Lung (tissue), 12 donors: ENCODE data around the gene ACTN1. TPM values are rescaled to one million over a fixed set of nuclear protein-coding genes. Genes with fewer than 3 reads are reported as not detected.

Experiments
- ATAC-seq: fragments of 200-7000 bp; cut with Tn5 transposase; one replicate; pipeline ENCODE4 v1.9.1; 2020; ENCODE audit warnings: moderate number of reproducible peaks; ENCODE audit not compliant: insufficient read depth, low FRiP score
- DNase-seq, 3 donors: peaks; one replicate each; pipeline ENCODE4 v3.0.0-alpha.2; 2013 to 2017
- H3K27ac ChIP-seq, 2 donors: one replicate each; pipeline ENCODE4 v1.5.1; 2013; ENCODE audit warnings: mild to moderate bottlenecking in 2 of 2, moderate library complexity in 2 of 2, control low read depth in 1 of 2, inconsistent platforms in 1 of 2, low read depth in 1 of 2, low read length in 1 of 2
- H3K27me3 ChIP-seq, 3 donors: one replicate each; pipeline ENCODE4 v1.5.1; 2013; ENCODE audit warnings: low read length in 2 of 3; ENCODE audit not compliant: control insufficient read depth in 3 of 3, insufficient read depth in 3 of 3
- H3K36me3 ChIP-seq, 4 donors: one replicate each; pipeline ENCODE4 v1.5.1; 2013; ENCODE audit warnings: low read length in 4 of 4, mild to moderate bottlenecking in 1 of 4, moderate library complexity in 1 of 4; ENCODE audit not compliant: control insufficient read depth in 4 of 4, insufficient read depth in 4 of 4
- H3K4me1 ChIP-seq, 5 donors: one replicate each; pipeline ENCODE4 v1.5.1; 2013; ENCODE audit warnings: low read length in 5 of 5, mild to moderate bottlenecking in 2 of 5, moderate library complexity in 1 of 5; ENCODE audit not compliant: control insufficient read depth in 5 of 5, insufficient read depth in 5 of 5
- H3K4me3 ChIP-seq: one replicate; pipeline ENCODE4 v1.5.1; 2013; ENCODE audit warnings: mild to moderate bottlenecking, control low read depth, moderate library complexity
- H3K9ac ChIP-seq, 2 donors: one replicate each; pipeline ENCODE4 v1.5.1; 2013; ENCODE audit warnings: low read length in 2 of 2, control low read depth in 1 of 2; ENCODE audit not compliant: insufficient read depth in 1 of 2
- H3K9me3 ChIP-seq, 4 donors: one replicate each; pipeline ENCODE4 v1.5.1; 2013; ENCODE audit warnings: low read length in 3 of 4, mild to moderate bottlenecking in 1 of 4, moderate library complexity in 1 of 4; ENCODE audit not compliant: control insufficient read depth in 4 of 4, insufficient read depth in 3 of 4
- CTCF ChIP-seq: IDR thresholded peaks from 2 replicates; pipeline ENCODE4 v1.5.1; 2012; ENCODE audit warnings: mild to moderate bottlenecking; ENCODE audit errors: control extremely low read depth, extremely low read depth
- WGBS, 2 donors: extraction: QIAGEN DNeasy Blood & Tissue Kit; methylation state at CpG; one replicate each; pipeline ENCODE4 v1.1.7; 2013; 5-methylcytosine and 5-hydroxymethylcytosine counted together
- polyA plus RNA-seq, 2 donors: library from polyadenylated mRNA; stranded (reverse); fragments of 200-250 nt; gene quantifications; one replicate each; pipeline ENCODE4 v1.2.1, GENCODE V29; 2013
- total RNA-seq, 2 donors: library from RNA; depleted of rRNA in 1 of 2; stranded (reverse); fragments of >200 nt in 1 of 2; gene quantifications; one replicate each; pipeline ENCODE4 v1.2.1, GENCODE V29; 2014 to 2021
- donor health status: control.
- donor health status: control.
- donor health status: Bipolar disorder and iron deficiency.
- donor health status: healthy.
- donor health status: DM: yes; HTN: yes; CAD: no.

ACTN1 gene
- total and polyA plus RNA-seq, 4 donors, result 40.9 to 168 (median 117) TPM

- WGBS, 2 donors, result 89 to 90% methylated on average over 4 of the region's 4 CpGs
- ATAC-seq, result no peak
- no peak overlapping the region for H3K27ac ChIP-seq
- H3K36me3 ChIP-seq, result no peaks in the 10 kb centered on the region
- no peaks in the 10 kb centered on the region for H3K27me3 ChIP-seq
- H3K9me3 ChIP-seq, result no peaks in the 10 kb centered on the region
- no peak for TF ChIP-seq CTCF
- H3K4me3 ChIP-seq, result no peak overlapping the region
- no peak overlapping the region for H3K9ac ChIP-seq
- no peaks in the 10 kb centered on the region for H3K4me1 ChIP-seq
- DNase-seq, result no peak
These were observed 16.6 kb upstream of the ACTN1 start for GRCh38 chr14:68995731-68996130.

- H3K27me3 ChIP-seq, result no peaks in the 10 kb centered on the region
- H3K9me3 ChIP-seq, result no peaks in the 10 kb centered on the region
- H3K9ac ChIP-seq, result no peak overlapping the region
- H3K27ac ChIP-seq, result no peak overlapping the region
- H3K4me3 ChIP-seq, result no peak overlapping the region
- TF ChIP-seq CTCF, result no peak
- no peak for ATAC-seq
- WGBS, 2 donors, result 82 to 90% methylated on average over 2 of the region's 2 CpGs
- no peak for DNase-seq
- no peaks in the 10 kb centered on the region for H3K36me3 ChIP-seq
- H3K4me1 ChIP-seq, result no peaks in the 10 kb centered on the region
These were observed 15.0 kb upstream of the ACTN1 start for GRCh38 chr14:68994056-68994455.

GRCh38 chr14:68987653-68988036 is 8.5 kb upstream of the ACTN1 start:
- no peak for ATAC-seq
- WGBS, 2 donors, result 80 to 94% methylated on average over 1 of the region's 1 CpG
- DNase-seq, result no peak
- TF ChIP-seq CTCF, result no peak
- no peaks in the 10 kb centered on the region for H3K9me3 ChIP-seq
- H3K36me3 ChIP-seq, result no peaks in the 10 kb centered on the region
- H3K27me3 ChIP-seq, result no peaks in the 10 kb centered on the region
- peaks cover 0 to 4% (median 0%) of the 10 kb centered on the region in 5 donors for H3K4me1 ChIP-seq
- H3K4me3 ChIP-seq, result no peak overlapping the region
- no peak overlapping the region for H3K27ac ChIP-seq
- H3K9ac ChIP-seq, result no peak overlapping the region

- H3K4me3 ChIP-seq, result no peak overlapping the region
- whole genome bisulfite sequencing, 2 donors, result 74 to 88% methylated on average over 2 of the region's 2 CpGs
- ATAC-seq (no peak), DNase-seq (no peak)
- H3K9me3 ChIP-seq, result no peaks in the 10 kb centered on the region
- H3K4me1 ChIP-seq, result peaks cover 0 to 7% (median 0%) of the 10 kb centered on the region in 5 donors
- H3K27ac ChIP-seq, result no peak overlapping the region
- H3K9ac ChIP-seq, result no peak overlapping the region
- no peak for TF ChIP-seq CTCF
- no peaks in the 10 kb centered on the region for H3K27me3 ChIP-seq
- H3K36me3 ChIP-seq, result no peaks in the 10 kb centered on the region
These were observed 8.0 kb upstream of the ACTN1 start for GRCh38 chr14:68986926-68987652.
